OCI-LY7 (cell line): Measurements from ENCODE around the gene TIMM10.
"Not testable (repeated sequence)": the region's sequence is repeated elsewhere in the genome, so short reads cannot be mapped to it uniquely, and the experiment has no call there.

Experiments
- EZH2phosphoT487 ChIP-seq: fragments of 200-600 bp; sonication (generic); IDR thresholded peaks from 2 replicates; pipeline ENCODE4 v1.6.1; 2018; ENCODE audit warnings: low read depth, borderline replicate concordance, mild to moderate bottlenecking, mixed run types, antibody characterized with exemption, low read length, moderate library complexity, mixed read lengths
- TF ChIP-seq, protein P1 (sequence below): fragments of 200-600 bp; sonication (generic); conservative IDR thresholded peaks from 2 replicates; pipeline ENCODE4 v1.5.1; 2014; ENCODE audit warnings: mild to moderate bottlenecking, antibody characterized with exemption, low read length, moderate library complexity, mixed read lengths

DNA sequence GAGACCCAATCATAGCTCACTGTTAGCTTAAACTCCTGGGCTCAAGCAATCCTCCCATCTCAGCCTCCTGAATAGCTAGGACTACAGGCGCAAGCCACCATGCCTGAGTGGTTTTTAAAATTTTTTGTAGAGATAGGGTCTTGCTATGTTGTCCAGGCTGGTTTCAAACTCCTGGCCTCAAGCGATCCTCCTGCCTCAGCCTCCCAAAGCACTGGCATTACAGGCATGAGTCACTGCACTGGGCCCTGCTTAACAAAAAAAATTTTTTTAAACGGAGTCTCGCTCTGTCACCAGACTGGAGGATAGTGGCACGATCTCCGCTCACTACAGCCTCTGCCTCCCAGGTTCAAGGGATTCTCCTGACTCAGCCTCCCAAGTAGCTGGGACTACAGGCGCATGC is 3.9 kb upstream of the TIMM10 start:
- TF ChIP-seq, protein P1, sequence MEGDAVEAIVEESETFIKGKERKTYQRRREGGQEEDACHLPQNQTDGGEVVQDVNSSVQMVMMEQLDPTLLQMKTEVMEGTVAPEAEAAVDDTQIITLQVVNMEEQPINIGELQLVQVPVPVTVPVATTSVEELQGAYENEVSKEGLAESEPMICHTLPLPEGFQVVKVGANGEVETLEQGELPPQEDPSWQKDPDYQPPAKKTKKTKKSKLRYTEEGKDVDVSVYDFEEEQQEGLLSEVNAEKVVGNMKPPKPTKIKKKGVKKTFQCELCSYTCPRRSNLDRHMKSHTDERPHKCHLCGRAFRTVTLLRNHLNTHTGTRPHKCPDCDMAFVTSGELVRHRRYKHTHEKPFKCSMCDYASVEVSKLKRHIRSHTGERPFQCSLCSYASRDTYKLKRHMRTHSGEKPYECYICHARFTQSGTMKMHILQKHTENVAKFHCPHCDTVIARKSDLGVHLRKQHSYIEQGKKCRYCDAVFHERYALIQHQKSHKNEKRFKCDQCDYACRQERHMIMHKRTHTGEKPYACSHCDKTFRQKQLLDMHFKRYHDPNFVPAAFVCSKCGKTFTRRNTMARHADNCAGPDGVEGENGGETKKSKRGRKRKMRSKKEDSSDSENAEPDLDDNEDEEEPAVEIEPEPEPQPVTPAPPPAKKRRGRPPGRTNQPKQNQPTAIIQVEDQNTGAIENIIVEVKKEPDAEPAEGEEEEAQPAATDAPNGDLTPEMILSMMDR = not testable (repeated sequence)
- TF ChIP-seq EZH2phosphoT487 = not testable (repeated sequence)
